ENCODE data around the gene NUP93.
A peak's percentile ranks its signal among the peaks of the same experiment; 100 is the strongest.
"Not testable (repeated sequence)": the region's sequence is repeated elsewhere in the genome, so short reads cannot be mapped to it uniquely, and the experiment has no call there.

NUP93 gene

GRCh38 chr16:56874800-56875199 is 144.9 kb downstream of the NUP93 start:
- DNase-seq: peak; percentile 69

GRCh38 chr16:56876048-56876447 is 146.1 kb downstream of the NUP93 start:
- DNase-seq: no peak

- no peak for DNase-seq
Measured at GRCh38 chr16:56877486-56878182, 147.7 kb downstream of the NUP93 start.

- DNase-seq: no peak
Measured at GRCh38 chr16:56878282-56878854, 148.4 kb downstream of the NUP93 start.

GRCh38 chr16:56879276-56879675 is 149.3 kb downstream of the NUP93 start:
- DNase-seq: no peak

GRCh38 chr16:56880176-56880575 is 150.2 kb downstream of the NUP93 start:
- DNase-seq: no peak

- DNase-seq: no peak
Measured at GRCh38 chr16:56880685-56881084, 150.8 kb downstream of the NUP93 start.

GRCh38 chr16:56882077-56882800 is 152.3 kb downstream of the NUP93 start:
- DNase-seq: no peak

- no peak for DNase-seq
Measured at GRCh38 chr16:56883586-56883985, 153.7 kb downstream of the NUP93 start.

GRCh38 chr16:56884026-56884582 is 154.2 kb downstream of the NUP93 start:
- DNase-seq: no peak

GRCh38 chr16:56884929-56885328 is 155.0 kb downstream of the NUP93 start:
- not testable (repeated sequence) for DNase-seq

- DNase-seq: no peak
Measured at GRCh38 chr16:56885446-56886162, 155.7 kb downstream of the NUP93 start.

GRCh38 chr16:56886296-56886695 is 156.4 kb downstream of the NUP93 start:
- no peak for DNase-seq

GRCh38 chr16:56886826-56887225 is 156.9 kb downstream of the NUP93 start:
- DNase-seq: no peak

- no peak for DNase-seq
Measured at GRCh38 chr16:56888806-56889205, 158.9 kb downstream of the NUP93 start.

GRCh38 chr16:56889206-56889605 is 159.3 kb downstream of the NUP93 start:
- no peak for DNase-seq

- no peak for DNase-seq
Measured at GRCh38 chr16:56891685-56892084, 161.8 kb downstream of the NUP93 start.

- DNase-seq: no peak
Measured at GRCh38 chr16:56892705-56893104, 162.8 kb downstream of the NUP93 start.

- DNase-seq: no peak
Measured at GRCh38 chr16:56894331-56894917, 164.5 kb downstream of the NUP93 start.

GRCh38 chr16:56895813-56896212 is 165.9 kb downstream of the NUP93 start:
- no peak for DNase-seq

GRCh38 chr16:56896244-56896643 is 166.3 kb downstream of the NUP93 start:
- DNase-seq: no peak

- no peak for DNase-seq
Measured at GRCh38 chr16:56897026-56897799, 167.3 kb downstream of the NUP93 start.
